Stimulated activated CD4-positive, alpha-beta T cell treated with anti-CD3 and anti-CD28 coated beads, Interleukin-15, amount 100 ng/mL, for 1 hour (primary cell): ENCODE results near the gene TEN1.
"Not testable (repeated sequence)": the region's sequence is repeated elsewhere in the genome, so short reads cannot be mapped to it uniquely, and the experiment has no call there.

Experiments
- DNase-seq, 2 donors: peaks; one replicate each; pipeline ENCODE4 v3.0.0-alpha.2; 2020; ENCODE audit warnings: low read depth in 1 of 2, low spot score in 1 of 2

Gene TEN1, protein sequence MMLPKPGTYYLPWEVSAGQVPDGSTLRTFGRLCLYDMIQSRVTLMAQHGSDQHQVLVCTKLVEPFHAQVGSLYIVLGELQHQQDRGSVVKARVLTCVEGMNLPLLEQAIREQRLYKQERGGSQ

DNA sequence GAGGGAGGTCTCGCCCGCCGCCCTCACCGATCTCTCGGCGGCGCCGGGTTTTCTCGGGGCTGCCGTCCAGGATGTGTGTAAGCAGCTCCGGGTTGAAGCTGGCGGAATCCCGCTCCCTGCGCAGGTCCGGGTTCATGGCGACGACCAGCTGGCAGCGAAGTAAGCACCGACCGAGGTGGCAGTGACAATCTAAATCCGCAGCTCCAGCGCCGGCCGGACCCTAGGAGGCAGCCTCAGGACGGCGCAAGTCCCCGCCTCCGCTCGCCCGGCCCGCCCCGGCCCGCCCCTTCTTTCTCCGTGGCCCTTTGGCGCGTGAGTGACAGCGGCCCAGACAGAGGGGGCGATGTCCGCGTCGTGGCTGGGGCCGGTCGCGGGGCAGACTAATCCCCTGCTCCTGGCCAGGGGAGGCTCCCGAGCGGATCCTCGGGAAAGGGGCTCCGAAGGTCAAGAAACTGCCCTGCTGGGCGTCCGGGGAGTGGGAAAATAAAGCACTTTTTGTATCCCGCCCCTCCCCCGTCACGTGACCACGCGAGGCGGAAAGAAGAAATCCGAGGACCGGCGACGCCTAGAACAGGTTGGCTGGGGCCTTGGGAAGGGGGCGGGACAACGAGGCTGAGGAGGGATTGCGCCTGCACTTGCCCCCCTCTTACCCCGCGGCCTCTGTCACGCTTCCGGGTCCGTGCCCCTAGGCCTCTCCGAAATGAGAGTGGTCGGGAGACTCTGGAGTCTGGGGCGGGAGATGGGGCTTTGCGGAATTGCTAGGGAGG, at the start of gene TEN1, which contains the start of gene ACOX1:
Gene TEN1 (plus strand): TSS at position 303 of the 767 bp plus-strand sequence. CDS start 6,953 bp downstream, outside the sequence.
Gene ACOX1 (minus strand): TSS at position 229 of the 767 bp plus-strand sequence. CDS start 93 bp downstream, at position 136.
- DNase-seq, result peak; percentile 89 to 91

DNA sequence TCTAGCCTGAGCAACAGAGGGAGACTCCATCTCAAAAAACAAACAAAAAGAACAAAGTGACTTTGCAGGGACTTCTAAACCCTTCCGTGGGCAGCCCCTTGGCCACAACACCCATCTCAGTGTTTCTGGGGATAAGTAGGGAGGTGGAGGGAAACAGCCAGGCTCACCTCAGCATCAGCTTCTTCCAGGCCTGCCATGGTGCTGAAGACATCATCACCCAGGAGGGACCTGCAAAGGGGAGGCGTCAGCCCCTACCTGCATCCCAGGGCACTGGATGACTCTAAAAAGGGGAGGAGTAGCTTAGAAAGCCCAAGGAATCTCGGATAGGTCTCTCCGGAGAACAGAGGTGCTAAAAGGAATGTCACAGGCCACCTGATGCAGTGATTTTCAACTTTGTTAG, 48.0 kb upstream of the TEN1 start:
- no peak for DNase-seq

DNA sequence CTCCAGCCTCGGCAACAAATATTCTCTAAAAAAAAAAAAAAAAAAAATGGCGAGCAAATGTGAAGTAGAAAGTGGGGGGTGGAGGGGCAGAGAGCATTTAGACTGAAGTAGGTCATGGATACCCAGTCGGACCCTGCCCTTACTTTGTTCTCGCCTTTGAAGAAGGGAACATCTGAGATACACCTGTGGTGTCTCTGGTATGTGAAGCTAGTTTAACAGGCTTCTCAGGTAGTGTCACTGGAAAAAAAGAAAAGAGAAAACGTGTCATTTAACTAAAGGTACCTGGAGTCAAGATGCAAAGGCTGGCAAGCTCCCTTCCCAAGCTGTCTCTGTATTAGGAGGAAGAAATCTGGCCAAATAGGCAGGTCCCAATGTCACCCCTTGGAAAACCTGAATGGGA, 46.2 kb upstream of the TEN1 start:
- DNase-seq, result no peak

DNA sequence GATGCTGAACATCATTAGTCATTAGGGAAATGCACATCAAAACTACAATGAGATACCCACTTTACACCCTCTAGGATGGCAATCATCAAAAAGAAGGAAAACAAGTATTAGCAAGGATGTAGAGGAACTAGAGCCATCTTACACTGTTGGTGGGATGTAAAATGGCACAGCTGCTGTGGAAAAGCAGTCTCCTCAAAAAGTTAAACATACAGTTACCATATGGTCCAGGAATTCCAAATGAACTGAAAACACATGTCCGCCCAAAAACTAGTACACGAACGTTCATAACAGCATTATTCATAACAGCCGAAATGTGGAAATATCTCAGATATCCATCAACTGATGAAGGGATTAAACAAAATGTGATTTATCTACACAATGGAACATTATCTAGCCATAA, 45.2 kb upstream of the TEN1 start:
- no peak for DNase-seq

DNA sequence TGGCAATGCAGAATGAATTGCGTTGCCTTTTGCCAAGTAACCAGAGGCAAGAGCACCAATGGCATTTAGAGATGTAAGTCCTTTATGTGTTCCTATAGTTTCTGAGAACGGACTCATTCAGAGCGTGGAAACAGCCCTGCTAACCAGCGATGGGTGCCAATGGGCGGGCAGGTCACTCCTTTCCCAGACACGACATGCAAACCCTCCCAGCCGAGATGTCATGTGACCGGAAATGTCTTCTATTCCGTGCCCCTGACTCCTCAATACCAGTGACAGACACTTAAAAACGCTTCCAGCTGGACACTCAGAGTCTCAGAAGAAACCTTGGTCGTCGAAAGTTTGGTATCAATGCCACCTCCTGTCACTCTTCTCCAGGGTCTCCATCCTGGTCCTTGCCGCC, 41.4 kb upstream of the TEN1 start:
- DNase-seq, result no peak

DNA sequence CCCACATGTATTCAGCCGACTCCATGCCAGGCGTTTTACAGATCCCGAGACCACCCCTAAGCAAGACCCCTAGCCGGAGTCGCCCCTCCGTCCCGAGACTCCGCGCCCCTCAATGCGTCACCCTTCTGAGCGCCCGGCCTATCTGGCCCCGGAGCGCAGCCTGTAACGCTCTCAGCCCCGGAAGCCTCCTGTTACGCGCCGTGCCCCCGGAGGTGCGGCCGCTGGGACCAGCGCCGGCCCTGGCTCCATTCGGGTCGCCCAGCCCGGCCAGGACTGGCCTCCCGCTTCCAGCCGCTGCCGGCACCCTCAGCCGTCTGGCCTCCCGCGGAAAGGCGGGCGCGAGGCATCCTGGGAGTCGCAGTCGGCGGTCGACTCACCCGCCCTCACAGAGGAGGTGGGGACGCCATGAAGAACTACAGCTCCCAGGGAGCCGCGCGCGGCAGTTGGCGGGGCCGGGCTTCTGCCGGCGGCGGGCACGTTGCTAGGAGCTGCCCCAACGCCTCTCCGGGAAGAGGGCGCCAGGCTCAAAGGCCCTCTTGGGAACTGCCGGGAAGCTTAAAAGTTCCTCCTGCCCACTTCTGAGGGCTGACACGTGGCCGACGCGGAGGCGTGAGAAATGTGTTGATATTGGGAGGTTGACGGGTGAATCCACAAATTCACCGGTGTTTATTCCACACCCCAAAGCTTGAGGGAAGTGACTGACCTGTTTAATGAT, 38.2 kb upstream of the TEN1 start, which contains the start of gene FBF1:
Gene FBF1 (minus strand): TSS at position 316 of the 715 bp plus-strand sequence. CDS start 2,893 bp downstream, outside the sequence.
- DNase-seq, result peak; percentile 75 to 83

DNA sequence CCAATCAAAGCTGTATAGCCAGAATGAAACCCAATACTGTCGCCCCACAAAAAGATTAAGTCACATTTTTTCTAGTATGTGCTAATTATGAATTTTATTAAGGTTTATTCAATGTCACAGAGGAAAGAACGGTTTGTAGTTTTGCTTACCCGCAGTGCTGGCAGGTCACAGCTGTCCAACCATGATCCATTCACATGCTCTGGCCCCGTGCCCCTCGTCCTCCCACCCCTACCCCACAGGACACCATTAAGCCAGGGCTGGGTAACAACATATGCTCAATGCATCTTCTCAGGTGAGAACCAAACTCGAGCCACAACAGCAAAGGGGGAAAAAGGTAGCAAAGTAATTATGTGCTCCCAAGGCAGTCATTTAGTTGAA, 37.6 kb upstream of the TEN1 start:
- no peak for DNase-seq

DNA sequence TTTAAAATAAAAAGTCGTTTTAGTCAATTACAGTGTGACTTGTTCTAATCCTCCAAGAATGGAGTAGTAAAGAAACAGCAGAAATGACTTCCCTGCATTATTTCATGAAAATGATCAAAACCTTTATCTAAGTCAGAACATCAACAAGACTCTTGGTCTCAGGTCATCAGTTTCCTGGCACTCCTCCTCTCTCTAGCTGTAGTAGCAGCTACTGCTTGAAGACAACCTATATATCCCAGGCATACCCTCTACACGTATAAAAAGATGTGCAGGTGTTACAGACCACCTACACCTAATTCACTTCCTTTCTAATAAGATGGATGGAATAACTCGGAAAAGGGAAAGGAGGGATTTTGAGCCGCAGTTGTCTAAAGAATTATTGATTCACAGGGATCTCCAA, 36.6 kb upstream of the TEN1 start:
- DNase-seq, result no peak

DNA sequence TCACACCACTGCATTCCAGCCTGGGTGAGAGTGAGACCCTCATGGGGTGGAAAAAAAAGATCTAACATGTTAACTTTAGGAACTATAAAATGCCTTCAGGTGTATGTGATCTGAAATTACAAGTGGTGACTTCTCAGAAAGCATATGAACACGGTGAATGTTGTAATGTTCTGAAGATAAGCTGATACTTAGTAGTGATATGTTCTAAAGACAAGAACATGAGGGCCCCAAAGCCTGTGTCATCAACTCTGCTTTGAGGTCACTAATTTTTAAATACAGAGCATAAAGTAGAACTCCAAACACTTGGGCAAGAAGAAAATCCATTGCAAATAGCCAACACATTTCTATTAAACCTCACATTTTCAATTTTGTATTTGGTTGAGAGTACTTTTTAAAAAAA, 35.5 kb upstream of the TEN1 start:
- DNase-seq, result no peak

DNA sequence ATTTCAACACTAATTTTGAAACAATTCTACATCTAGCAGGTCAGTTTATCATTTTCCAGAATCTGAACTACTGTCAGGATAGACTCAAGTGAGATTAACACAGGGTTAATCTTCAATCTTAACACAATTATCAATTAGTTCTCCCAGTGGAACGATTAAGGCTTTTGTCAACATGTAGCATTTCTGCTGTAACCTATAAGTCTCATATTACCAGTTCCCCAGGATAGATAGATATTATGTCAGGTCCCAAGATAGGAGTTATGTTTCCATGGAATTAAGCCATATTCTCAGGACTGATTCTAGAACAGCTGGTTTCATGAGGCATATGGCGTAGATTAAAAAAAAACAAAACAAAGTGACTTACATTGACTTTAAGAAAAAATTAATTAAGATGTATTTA, 33.8 kb upstream of the TEN1 start:
- DNase-seq, result no peak

DNA sequence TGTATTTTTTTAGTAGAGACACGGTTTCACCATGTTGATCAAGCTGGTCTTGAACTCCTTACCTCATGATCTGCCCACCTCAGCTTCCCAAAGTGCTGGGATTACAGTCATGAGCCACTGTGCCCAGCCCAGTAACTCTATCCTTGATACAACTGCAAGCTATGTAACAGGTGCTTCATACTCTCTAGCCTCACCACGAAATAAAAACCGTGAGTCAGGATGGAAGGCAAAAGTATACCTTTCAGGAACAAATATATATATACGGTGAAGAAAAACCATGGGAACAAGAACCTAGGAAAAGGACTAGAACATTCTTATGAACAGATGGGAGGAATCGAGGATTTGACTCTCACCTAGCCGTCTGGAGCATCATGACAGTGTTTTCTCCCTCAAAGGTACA, 28.6 kb upstream of the TEN1 start:
- DNase-seq, result no peak

DNA sequence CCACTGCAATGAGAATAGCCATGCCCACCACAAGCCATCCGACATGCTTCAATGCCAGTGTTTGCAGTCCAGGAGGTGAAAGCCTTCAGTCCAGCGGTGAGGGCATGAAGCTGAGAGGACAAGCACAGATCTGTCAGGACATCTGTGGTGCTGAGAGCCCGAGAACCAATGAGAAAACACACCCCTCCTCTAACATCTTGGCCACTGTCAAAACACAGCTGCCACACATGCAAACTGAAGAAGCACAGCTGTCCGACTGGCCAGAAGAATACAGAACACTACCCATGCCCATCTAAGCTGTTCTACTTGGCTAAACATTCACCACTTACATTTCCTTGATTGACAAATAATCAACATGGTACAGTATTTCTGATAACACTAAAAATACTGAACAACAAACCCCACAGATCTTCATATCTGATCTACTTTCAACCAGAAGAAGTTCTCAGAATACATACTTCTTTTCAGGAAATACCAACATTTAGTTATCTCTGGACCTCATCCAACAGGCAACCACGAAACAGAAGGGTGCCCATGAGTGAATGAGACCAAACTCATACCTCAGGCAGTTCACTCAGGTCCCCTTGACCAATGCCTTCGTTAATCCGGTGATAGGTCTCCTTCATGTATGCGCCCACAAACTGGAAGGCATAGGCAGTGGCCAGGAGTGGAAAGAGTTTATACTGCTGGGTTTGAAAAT, 28.0 kb upstream of the TEN1 start:
- DNase-seq, result no peak

DNA sequence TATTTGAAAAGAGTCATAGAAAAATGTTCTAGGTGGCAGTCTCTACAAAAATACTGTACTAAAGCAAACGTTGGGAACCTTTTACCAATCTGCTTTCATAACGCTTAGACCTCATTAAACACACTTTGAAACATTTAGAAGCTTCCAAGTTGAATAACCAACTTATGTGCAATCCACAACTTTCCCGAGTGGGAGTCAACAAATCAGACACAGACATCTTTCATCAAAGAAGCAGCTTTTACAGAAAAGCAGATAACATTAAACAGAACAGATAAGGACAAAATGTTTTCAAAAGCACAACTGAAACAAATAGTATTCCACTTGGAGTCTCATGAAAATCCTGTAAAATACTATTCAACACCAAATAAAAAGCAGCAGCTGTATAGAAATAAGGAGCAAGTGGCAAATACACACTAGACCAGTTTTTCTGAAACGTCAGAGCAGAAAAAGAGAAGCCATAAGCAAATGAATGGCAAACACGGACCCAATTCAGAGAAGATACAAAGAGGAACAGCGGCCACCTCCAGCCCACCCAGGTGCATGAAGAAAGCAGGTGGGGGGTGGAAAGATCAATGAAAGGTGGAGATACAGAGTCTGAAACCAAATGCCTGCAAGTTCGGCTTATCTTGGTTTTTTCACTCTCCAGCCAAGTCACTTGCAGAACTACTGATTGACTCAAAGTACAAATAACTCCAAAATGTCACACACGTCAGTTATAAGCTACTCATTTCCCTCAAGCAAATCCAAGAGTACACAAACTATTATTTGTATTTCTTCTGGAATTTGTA, 19.8 kb upstream of the TEN1 start:
- DNase-seq, result no peak

DNA sequence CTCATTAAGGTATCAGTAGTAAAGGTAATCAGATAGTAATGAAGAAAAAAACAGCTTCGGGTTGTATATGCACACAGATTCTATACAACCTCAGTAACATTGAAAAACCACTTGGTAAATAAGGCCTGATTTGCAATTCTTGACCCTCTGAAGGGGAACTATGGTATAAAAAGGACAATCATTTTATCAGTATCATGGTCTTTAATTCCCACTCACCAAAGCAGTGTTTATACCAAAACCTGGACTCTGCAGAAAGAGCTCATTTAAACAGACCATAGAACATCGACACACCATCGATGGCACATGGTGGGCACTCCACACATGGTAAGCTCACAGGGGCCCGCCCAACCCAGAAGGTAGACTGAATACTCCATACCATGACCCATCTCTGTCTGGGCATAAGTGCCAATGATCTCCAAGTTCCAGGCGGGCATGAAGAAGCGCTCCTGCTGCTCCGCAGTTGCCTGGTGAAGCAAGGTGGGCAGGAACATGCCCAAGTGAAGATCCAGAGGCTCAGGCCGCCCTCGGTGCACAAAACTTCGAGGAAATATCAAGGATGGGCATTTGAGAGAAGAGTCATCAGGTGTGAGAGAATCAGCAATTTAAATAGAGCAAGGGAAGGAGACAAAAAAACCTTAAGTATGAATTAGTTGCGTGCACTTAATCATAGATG, 19.1 kb upstream of the TEN1 start:
- DNase-seq, result no peak

DNA sequence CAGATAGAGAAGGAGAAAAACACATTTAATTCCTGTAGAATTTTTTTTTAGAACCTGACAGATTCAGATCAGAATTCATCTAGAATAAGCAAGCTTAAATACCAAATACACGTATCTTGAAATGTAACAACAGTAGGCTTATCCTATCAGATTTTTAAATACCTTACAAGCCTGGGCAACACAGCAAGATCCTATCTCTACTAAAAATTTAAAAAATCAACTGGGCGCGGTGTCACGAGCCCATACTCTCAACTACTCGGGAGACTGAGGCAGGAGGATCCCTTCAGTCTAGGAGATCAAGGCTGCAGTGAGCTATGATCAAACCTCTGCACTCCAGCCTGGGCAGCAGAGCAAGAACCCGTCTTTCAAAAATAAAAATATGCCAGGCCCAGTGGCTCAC, 13.6 kb upstream of the TEN1 start:
- DNase-seq, result no peak

DNA sequence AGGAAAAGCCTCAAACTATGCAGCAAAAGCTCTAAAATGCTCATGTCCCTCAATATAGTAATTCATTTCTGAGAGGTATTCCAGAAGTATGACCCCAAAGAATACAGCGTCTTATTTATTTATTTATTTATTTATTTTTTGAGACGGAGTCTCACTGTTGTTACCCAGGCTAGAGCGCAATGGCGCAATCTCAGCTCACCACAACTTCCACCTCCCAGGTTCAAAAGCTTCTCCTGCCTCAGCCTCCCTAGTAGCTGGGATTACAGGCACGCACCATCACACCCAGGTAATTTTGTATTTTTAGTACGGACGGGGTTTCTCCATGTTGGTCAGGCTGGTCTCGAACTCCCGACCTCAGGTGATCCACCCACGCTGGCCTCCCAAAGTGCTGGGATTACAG, 10.0 kb upstream of the TEN1 start:
- DNase-seq, result not testable (repeated sequence)

DNA sequence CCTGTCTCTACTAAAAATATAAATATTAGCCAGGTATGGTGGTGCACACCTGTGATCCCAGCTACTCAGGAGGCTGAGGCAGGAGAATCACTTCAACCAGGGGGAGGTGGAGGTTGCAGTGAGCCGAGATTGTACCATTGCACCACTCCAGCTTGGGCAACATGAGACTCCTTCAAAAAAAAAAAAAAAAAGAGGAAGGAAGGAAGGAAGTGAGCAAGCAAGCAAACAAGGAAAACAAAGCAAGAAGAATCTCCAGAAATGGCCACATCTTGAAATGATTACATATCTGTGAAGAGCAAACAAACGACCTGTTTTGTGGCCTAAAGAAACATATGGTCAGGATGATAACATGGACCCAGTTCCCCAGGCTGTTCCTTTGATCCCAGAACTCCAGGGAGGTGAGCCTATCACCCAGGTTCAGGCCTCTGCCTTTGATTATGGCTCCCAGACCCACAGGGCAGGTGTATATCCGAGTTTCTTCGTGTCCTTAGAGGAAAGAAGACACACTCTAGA, 9.0 kb upstream of the TEN1 start:
- no peak for DNase-seq

DNA sequence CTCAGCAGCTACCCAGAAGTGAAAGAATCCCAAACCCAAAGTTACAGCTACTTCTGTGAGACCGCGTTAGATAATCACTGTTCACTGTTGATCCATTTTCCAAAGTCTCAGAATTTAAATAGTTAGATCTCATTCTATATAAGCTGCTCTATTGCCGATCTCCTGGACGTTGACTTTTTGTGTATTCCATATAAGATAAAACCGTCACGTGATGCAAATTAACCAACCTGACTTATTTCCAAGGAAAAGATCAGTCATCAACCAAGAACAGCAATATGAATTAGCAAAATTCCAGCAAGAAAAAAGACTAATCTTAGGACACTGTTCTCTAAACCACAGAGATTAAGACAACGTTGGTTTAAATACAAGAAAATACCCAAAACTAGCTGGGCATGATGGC, 8.4 kb upstream of the TEN1 start:
- no peak for DNase-seq

DNA sequence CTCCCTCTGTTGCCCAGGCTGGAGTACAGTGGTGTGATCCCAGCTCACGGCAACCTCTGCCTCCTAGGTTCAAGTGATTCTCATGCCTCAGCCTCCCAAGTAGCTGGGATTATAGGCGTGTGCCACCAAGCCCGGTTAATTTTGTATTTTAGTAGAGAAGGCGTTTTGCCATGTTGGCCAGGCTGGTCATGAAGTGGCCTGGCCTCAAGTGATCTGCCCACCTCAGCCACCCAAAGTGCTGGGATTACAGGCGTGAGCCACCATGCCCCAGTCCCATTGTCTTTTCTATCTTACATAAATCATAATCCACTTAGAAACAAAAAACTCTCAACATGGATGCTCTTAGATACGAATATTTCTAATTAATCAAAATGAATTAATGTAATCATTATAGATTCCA, 3.9 kb upstream of the TEN1 start:
- not testable (repeated sequence) for DNase-seq

DNA sequence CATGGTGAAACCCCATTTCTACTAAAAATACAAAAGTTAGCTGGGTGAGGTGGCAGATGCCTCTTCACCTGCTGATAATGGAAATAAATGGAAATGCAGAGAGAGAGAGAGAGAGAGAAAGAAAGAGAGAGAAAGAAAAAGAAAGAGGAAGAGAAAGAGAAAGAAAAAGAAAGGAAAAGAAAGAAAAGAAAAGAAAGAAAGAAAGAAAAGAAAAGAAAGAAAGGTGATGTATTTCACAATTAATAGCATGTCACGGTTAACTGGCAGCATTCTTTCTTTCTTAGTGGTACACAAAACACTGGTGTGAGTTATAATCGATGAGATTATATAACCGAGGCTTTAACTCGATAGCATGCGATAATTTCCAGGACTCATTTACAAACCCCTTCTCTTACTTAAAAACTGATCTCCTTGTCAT, 3.3 kb upstream of the TEN1 start:
- no peak for DNase-seq
